Iris pigment epithelial cell (primary cell): Measurements from ENCODE around the gene SGMS1.

ENCODE experiments used
- DNase-seq: peaks from one replicate; pipeline ENCODE4 v3.0.0-alpha.2; 2011; ENCODE audit warnings: low read depth

The SGMS1 gene

GRCh38 chr10:50421026-50421719 lies 202.6 kb downstream of the SGMS1 start:
- peak; percentile 49 for DNase-seq

- DNase-seq = no peak
Measured at GRCh38 chr10:50420196-50420595, 203.6 kb downstream of the SGMS1 start.

- no peak for DNase-seq
Measured at GRCh38 chr10:50419756-50420155, 204.0 kb downstream of the SGMS1 start.

- DNase-seq = no peak
Measured at GRCh38 chr10:50419091-50419490, 204.7 kb downstream of the SGMS1 start.

- peak; percentile 91 for DNase-seq
Measured at GRCh38 chr10:50417886-50418830, 205.6 kb downstream of the SGMS1 start.

- DNase-seq = no peak
Measured at GRCh38 chr10:50417486-50417885, 206.3 kb downstream of the SGMS1 start.

- no peak for DNase-seq
Measured at GRCh38 chr10:50416881-50417280, 206.9 kb downstream of the SGMS1 start.

- DNase-seq = no peak
Measured at GRCh38 chr10:50416181-50416824, 207.5 kb downstream of the SGMS1 start.

- no peak for DNase-seq
Measured at GRCh38 chr10:50415292-50415691, 208.5 kb downstream of the SGMS1 start.

- peak; percentile 70 for DNase-seq
Measured at GRCh38 chr10:50410066-50410811, 213.5 kb downstream of the SGMS1 start.

- no peak for DNase-seq
Measured at GRCh38 chr10:50407076-50407801, 216.5 kb downstream of the SGMS1 start.

- no peak for DNase-seq
Measured at GRCh38 chr10:50406457-50407070, 217.2 kb downstream of the SGMS1 start.

- no peak for DNase-seq
Measured at GRCh38 chr10:50405723-50406122, 218.0 kb downstream of the SGMS1 start.

- DNase-seq = peak; percentile 73
Measured at GRCh38 chr10:50404021-50404773, 219.6 kb downstream of the SGMS1 start.

- peak; percentile 21 for DNase-seq
Measured at GRCh38 chr10:50403074-50403473, 220.7 kb downstream of the SGMS1 start.

- DNase-seq = no peak
Measured at GRCh38 chr10:50402466-50402865, 221.3 kb downstream of the SGMS1 start.

- DNase-seq = peak; percentile 21
Measured at GRCh38 chr10:50400694-50401093, 223.1 kb downstream of the SGMS1 start.

GRCh38 chr10:50398823-50399222 lies 224.9 kb downstream of the SGMS1 start:
- DNase-seq = no peak

GRCh38 chr10:50398381-50398780 lies 225.4 kb downstream of the SGMS1 start:
- DNase-seq = peak; percentile 84
